Stimulated activated CD4-positive, alpha-beta T cell treated with anti-CD3 and anti-CD28 coated beads, TNF-alpha, amount 100 ng/mL, for 4 hours (primary cell): ENCODE results near the gene CALY.

Experiments used
- DNase-seq, 3 experiments: peaks; one replicate each; pipeline ENCODE4 v3.0.0-alpha.2; 2020; ENCODE audit warnings: low read depth in 3 of 3

Gene CALY

DNA sequence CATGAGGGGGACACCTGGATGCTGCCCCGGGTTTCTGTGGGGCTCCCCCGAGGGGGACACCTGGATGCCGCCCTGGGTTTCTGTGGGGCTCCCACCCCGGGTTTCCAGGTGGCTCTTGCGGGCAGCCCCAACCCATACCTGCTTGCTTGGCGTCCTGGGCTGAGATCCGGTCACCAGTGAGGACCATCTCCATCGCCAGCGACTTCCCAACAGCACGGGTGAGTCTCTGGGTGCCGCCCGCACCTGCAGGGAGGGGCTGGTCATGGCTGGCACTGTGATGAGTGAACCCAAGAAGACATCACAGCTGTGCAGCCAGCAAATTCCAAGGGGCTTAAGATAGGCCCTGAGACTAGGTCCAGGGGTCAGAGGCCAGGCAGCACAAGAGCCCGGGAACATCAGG is 30.1 kb upstream of the CALY start:
- no peak for DNase-seq

DNA sequence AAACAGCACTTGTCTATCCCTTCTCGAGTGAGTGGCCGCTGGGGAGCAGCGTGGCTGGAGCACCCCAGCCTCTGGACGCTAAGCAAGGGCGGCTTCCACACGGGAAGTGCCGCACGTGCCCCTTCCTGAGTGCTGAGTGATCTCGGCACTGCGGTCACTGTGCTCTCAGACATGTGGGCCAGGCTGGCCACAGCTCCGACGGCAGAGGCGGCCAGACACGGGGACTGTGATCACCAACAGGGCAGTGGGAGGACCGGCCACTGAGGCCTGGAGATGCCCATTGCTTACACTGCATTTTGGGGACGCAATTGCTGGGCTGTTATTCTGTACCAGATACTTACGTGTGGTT is 29.4 kb upstream of the CALY start:
- DNase-seq = no peak

DNA sequence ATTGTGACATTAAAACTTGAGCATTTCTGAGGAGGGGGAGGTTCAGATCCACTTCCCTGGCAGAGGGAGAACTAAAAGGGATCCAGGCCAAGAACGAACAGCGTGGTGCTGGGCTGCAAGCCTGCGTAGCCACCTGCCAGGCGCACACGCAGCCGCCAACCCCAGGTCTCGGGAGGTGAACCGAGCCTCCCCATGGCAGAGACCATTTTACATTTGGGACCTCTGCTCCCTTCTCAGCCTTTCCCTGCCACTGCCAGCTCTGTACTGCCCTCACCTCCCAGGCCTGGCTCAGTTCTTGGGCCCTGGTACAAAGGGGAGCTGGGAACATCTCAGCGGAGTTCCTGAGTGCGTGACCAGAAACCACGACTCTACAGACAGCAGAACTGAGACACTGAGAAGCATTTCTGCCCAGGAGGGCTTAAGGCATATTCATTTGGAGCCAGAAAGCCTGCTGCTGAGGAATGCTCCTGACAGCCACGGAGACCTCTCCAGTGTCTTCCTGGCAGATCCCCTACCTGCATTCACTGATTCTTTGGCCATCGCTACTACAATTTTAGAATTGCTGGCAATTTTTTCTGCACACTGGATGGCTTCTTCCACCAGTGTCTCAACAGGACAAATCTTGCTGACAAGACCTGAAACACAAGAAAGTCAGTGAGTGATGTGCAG is 28.9 kb upstream of the CALY start:
- DNase-seq = no peak

DNA sequence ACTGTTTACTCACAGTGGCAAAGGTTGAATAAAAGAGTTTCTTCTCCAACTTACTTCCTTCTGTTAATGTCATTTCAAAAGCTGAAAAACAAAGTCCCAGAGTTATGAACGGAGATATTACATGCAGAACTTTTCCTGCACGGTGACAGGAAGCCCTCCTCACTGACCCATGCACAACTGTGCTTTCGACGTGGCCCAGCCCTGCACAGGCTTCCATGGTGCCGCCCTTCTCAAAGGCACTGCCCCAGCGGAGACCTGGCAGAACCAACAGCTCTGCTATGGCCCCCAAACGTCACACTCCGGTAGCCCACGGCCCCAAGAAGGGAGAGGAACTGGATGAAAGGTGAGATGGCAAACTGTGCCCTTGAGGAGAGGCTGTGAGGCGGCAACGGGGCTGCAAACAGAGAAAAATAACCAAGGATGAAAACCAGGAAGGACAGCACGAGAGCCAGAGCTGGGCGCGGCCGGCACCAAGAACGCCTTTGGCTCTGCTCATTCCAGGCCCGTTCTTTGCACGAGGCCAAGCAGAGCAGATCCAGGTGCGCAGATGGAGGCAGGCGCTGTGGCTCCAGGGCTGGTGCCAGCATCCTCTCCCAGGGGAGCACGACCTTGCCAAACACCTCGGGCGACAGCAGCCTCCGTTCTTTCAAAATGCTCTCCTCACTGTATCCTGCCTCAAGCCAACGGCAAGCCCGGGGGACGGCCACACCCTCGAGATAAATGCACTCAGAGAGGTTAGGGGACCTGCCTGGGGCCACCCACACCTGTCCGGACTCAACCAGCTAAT is 28.1 kb upstream of the CALY start:
- DNase-seq = no peak

DNA sequence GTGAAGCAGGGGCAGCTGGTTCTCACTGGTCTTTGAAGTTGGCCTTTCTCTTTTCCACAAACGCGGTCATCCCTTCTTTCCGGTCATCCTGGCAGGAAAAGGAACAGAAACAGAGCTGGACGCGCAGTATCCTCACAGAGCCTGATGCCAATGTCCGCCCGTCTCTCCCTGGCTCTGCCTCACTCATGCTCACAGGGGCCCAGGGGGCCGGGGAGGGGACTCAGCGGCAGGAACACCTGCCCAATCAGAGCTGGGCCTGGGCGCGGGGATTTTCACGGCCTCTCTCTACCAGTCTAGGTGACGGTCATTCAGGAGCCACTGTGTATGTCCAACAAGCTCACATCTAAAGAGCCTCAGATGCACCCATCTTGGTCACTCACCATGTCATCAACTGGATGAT is 26.1 kb upstream of the CALY start:
- DNase-seq = no peak

DNA sequence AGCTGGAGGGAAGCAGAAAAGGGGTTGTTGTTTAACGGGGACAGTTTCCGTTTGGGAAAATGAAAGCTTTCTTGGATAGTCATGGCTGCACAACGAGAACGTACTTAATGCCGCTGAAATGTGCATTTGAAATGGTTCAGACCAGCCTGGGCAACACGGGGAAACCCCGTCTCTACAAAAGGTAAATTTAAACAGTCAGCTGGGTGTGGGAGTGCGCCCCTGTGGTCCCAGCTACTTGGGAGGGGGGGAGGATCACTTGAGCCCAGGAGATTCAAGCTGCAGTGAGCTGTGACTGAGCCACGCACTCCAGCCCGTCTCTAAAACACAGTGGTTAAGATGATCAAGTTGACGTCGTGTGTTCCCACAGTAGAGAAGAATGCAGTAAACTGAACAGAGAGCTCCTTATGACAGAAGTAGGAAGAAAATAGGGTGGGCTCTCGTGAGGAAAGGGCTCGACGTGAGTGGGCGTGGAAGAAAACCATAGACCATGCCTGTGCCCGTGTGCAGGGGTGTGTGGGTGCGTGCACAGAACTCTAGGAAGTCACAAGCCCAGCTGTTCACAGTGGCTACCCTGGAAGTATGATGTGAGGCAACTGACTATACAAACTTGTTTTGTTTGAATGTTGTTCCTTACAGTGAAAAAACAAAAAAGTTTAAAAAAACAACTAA is 25.2 kb upstream of the CALY start:
- DNase-seq = no peak

DNA sequence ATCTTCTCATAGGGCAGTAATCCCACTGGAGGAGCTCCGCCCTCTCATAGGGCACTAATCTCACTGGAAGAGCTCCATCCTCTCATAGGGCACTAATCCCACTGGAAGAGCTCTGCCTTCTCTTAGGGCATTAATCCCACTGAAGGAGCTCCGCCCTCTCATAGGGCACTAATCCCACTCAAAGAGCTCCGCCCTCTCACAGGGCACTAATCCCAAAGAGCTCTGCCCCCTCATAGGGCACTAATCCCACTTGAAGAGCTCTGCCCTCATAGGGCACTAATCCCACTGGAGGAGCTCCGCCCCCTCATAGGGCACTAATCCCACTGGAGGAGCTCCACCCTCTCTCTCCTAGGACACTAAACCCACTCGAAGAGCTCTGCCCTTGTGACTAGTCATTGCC is 24.5 kb upstream of the CALY start:
- DNase-seq = no peak

DNA sequence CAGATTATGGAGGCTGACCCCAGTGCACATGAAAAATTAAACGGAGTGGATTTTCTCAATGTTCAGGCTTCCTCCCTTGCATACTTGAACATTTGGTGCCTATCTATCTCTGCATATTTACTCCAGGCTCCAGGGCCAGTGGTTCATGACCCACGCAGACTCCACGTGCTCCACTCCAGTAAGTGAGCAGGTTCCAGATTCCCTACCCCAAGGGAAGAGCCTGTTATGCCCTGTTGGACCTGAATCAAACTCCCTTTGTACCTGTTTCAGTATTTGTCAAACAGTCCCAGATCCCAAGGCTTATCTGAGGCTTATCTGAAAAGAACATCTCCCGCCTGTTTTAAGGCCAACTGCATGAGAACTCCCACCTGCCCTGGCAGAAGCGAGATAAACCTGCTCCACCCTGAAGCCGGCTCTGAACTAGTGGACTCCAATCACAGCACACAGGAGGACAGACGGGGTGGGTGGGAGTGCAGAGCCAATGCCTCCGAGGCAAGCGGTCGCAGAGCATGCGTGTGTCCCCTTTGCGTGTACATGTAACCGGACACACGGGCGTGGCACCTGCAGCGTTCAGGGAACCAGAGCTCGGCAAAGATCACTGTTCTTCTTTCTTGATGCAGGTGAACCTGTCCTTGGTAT is 23.4 kb upstream of the CALY start:
- no peak for DNase-seq

DNA sequence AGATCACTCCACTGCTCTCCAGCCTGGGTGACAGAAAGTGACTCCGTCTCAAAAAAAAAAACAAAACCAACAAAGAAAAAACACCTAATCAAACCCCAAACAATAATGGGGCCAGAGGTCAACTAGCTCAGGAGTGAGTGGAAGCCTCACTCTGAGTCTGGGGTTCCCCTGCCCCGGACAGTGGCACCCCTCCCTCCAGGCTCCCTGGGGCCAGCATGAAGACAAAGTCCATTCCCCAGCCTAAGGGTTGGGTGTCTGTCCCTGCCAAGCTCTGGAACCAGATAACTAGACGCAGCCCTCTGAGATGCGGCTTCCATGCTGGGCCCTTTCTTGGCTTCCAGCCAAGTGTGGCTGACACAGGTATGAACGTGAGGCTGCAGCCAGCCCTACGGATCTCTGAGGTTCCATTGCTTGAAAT is 22.9 kb upstream of the CALY start:
- no peak for DNase-seq

DNA sequence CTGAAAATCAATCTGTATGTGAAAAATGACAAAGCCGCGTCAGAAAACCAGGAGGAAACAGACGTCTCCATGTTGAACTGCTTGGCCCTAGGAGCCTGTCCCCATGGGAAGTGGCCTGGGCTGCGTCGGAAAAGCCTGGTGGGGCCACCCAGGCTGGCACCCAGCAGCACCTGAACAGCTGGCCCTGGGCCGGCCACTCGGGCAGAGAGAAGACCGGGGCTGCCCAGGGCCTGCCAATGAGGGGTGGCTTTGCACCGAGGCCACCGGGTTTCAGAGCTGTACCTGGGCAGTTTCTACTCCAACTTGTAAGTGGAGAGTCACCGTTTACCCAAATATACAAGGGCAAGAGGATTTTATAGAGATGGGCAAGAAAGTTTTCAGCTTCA is 22.2 kb upstream of the CALY start:
- no peak for DNase-seq

DNA sequence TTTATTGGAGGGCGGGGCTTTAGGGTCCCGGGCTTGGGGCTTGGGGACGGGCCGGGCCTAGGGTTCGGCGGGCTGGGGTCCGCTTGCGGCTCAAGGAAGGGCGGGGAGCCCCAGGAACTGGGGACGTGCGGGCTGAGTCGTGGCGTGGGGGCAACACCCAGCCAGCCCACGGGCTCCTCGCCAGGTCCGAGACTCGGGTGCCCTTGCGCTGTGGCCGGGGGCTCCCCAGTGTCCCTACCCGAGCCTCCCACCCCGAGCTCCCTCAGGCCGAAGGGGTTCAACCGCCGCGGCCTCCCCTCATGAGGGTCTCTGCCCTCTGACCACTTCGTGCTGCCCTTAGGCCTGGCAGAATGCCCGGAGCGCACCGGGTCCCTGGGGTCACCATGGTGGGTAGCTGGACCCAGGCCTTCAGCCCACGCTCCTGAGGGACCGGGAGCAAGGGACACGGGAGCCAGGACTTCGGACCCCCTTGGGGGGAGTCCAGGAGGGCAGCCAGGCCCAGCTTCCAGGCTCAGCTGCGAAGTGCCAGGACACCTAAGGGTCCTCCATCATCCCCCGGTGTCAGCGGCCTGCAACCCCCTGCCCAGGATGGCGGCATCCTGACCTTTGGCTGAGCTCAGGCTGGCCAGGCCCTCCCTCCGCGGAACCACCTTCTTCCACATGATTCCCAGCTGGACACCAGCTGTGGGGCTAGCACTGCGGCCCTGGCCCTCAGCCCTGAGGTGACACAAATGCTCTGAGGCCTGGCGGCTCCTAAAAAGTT is 21.6 kb upstream of the CALY start:
- no peak for DNase-seq

DNA sequence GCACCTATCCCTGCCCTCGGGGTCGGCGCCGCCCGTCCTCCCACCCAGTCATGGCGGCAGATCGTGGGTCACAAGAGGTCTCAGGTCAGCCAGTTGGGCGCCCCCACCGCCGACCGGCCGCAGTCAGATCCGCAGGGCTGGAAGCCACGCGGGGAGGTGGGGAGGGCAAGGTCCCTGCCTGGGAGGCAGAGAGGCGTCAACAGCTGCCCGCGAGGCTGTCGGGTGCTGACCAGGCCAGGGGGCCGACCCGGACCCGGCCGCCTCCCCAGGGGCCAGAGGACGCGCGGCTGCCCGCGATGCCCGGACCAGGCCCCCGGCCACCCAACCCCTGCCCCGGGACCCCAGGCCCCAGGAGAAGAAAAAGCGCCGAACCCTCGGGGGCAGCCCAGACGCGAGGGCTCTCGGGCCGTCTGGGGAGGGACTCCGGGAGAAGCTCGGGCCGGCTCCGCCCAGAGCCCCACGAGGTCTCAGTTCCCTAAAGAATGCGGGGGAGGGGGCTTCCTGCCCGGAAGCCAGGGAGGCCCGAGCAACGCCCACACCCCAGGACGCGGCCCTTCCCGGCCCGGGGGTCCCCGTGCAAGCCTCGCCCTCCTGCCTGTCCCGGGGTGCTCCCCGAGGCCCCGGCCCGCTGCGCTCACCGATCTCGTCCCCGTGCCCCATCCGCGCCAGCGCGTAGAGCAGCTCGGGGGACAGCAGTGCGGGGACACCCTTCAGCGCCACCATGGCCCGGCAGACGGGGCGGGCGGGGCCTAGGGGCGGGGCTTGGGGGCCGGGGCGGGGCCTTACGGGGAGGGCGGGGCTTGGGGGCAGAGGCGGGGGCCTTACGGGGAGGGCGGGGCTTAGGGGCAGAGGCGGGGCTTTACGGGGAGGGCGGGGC is 20.8 kb upstream of the CALY start, which contains the start of gene FUOM:
Gene FUOM, minus strand, starts transcription at position 735 of the 877 bp plus-strand sequence. Its CDS starts 12 bp downstream, at position 723.
- peak; percentile 52 to 65 (median 63) for DNase-seq

DNA sequence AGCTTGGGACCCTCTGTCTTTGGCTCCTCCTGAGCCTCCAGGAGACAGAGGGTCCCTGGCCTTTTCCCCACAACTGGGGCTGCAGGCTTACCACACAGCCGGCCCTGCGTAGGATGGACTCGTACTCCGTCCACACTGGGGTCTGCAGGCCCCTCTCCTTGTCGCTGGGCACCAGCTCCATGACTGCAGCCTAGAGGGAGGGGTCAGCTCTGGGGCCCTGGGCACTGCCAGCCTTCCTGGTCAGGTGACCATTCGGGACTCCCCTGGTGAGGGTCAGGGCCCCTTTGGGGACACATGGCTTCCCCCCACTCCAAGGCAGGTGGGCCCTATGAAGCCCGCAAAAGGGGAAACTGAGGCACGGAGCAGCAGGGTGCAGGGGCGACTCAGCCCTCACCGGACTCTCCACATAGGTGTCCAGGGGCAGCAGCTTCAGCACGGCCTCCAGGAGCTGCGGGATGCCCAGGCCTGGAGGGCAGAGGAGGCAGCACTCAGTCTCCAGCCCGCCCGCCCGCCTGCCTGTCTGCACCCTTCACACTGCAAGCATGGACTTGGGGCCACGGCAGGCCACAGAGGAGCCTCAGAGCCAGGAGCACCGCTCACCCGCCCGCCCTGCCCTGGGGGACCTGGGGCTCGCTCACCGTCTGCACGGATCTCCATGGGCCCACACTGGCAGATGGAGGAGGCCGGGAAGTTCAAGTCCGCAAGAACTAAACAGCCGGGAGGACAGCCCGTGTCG is 20.0 kb upstream of the CALY start:
- DNase-seq = no peak

DNA sequence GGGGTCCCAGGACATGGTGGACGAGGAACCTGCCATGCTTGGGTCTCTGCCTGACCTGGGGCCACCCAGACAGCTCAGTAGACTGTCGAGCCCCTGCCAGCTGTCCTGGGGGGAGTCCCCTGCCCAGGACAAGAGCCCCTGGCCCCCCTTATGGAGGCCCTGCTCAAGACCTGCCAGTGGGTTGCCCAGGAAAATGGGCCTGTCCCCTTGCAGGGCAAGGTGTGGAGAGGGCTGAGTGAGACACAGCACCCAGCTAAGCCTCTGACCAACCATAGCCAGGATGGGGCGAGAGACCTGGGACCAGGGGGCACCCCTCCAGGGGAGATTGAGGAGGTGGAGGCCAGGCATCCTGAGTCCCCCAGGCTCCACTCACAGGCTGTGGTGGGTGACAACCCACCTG is 19.3 kb upstream of the CALY start:
- DNase-seq = no peak

DNA sequence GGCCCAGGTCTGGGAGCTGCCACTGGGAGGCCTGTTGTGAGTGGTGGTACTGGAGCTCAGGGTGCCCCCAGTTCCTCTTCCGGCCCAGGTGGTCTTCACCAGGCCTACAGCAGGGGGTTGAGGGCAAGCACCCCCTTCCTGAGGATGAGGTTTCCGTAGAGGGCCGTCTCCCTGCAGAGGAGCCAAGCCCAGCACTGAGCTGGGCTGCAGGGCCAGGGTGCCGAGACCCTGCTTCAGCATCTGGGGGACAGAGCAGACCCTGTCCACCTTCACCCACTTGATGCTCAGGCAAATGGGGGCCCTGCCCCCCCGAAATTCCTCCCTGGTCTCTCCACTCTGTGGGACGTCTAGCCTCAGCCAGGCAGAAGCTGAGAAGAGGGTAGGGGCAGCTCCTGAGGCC is 18.6 kb upstream of the CALY start:
- no peak for DNase-seq

DNA sequence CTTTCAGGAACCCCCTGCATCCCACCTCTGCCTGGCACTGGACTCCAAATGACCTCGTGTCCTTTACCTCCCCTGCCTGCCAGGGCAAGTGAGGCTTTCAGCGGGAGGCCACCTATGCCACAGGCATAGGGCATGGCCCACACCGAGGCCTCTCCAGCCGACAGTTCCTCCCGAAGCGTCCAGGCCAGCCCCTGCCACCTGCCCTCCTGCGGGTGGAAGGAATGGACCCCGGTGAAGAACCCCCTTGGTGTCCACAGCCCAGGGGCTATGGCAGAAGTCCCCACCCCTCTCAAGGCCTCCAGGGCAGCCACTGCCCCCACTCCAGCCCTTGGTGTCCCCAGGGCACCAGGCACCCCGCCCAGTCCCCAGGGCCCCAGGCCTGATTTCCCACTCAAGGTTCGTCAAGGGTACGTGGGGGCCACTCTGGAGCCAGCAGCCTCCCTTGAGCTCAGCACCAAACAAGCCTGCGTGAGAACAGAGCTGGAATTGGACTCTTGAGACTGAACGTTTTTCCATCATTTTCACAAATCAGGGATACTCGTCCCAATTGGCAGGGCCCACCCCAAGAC is 18.1 kb upstream of the CALY start:
- no peak for DNase-seq

DNA sequence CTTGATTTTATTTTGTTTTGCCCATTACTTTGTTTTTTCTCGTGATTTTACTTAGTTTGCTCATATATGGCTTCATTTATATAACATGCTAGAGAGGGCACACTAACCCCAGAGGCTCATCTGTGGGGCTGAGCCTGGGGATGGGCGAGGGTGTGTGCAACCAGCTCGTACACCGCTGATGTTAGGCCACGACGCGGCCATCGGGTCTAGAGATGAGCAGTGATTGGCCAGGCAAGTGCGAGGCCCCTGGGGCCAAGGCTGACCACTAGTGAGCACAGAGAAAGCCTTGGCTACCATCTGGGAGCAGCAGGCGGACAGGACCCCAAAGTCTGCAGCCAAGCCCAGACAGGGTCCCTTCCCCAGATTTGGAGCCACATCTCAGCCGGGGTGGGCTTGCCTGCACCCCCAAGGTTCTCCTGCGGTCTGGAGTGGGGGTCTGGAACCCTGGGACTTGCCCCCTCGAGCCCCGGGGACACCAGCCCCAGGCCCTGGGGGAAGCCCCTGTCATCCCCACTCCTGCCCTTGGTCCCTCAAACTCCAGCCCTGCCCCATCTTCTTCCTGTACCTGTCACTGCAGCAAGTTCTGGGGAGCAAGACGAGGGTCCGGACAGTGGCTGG is 17.4 kb upstream of the CALY start:
- DNase-seq = no peak

DNA sequence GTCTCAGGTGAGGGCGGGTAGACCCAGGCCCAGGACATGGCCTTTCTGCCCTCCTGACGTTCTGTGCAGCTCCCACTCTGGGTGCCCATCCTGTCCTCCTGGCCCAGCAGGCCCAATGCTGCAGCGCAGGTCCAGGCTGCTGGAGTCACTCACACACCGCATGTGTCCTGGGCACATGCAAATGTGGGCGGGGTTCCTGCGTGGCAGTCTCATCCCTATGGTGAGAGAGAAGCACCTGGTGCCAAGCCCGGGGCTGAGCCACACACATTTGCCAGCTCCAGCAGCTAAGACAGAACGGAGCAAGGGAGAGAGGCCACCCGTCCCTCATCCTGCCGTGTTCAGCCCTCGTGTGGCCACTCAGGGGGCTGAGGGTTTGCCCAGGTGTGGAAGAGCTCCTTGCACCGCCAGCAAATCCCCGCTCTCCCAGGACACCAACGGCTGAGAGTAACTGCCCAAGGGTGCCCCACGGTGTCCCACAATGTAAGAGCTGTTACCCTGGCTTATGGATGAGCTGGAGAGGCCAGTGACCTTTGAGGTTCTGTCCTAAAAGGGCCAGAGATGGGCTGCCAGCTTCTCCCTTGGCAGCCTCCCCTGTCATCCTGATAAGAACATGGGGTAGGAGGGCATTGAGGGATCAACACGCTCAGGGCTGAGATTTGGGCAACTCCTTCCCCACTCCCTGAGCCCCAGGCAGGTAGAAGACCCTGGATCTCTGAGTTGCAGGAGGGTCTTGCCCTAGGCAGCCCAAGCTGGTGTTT is 16.7 kb upstream of the CALY start:
- no peak for DNase-seq
